Limb (tissue), 2 donors: ENCODE results near the gene MAD2L1.
"Not testable (repeated sequence)": the region's sequence is repeated elsewhere in the genome, so short reads cannot be mapped to it uniquely, and the experiment has no call there.

Experiments used
- DNase-seq, 2 donors: peaks; one replicate each; pipeline ENCODE4 v3.0.0-alpha.2; 2016; ENCODE audit errors: extremely low spot score in 2 of 2

The MAD2L1 gene

DNA sequence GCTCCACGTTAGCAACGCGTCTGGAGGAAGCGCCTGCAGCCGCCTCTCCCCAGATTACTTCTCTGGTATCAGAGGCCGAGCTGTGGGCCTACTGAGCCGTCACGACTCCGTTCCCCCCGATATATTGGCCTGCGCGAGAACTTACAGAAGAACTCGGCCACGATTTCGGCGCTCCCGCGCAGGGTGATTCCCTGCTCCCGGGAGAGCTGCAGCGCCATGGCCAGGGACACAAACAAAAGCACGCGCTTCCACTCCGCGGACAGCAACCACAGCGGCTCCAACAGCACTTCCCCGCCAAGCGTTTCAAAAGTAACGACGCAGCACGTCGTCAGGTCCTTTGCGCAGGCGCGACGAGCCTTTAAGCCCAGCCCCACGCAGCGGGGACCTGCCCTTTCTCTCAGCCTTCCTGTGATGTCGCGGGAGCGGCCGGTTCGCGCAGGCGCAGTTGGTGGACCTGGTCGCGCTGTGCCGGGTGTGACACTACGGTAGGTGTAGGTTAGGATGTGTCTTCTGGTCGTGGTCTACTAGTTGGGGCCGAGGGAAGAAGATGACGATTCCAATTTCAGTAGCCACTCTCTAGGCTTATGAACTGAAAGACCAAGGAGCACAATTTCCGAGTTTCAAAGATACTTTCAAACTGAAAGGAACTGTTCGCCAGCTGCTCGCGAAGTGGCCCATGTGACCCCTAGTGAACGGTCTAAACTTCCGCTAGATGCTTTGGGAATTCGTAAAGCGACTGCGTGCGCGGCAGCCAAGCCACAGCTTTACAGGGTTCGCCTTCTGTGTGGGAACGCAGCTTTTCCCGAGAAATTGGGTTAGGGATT, at the start of gene MAD2L1:
TSS of gene MAD2L1 (minus strand) at position 332 of the 824 bp plus-strand sequence. CDS start at position 218, 114 bp downstream.
- peak; percentile 98 to 99 for DNase-seq

DNA sequence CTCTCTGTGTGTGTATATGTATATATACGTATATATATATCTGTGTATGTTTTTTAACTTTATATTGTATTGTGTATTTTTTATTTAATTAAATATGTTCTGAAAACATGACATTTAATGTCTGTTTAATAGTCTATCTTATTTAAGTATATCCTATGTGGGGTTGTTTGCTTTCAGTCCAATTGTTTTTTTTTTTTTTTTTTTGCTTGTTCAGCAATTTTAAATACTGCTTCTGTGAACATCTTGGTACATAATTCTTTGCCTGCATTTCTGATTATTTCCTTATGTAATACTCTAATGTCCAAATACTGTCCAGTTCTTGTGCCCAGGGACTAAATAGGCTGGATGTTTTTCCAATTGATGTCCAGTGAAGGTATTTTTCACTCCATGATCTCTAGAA, 45.1 kb upstream of the MAD2L1 start:
- no peak for DNase-seq

DNA sequence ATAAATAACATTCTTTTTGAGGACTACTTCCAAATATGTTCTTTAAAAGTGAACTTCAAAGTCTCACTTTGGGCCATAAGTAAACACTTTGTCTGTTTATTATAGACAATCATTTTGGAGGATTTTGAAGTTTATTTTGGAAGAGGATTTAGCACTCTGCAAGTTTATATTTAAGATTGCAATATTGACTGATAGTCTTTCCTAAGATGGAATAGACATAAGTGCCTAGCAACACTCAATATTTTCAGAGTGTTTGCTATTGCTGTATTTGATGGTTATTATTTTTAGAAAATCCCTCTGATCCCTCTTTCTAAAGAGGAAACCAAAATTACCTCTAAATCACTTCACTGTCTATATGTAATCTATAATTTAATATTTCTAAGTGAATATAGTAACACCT, 42.8 kb upstream of the MAD2L1 start:
- DNase-seq, result no peak

DNA sequence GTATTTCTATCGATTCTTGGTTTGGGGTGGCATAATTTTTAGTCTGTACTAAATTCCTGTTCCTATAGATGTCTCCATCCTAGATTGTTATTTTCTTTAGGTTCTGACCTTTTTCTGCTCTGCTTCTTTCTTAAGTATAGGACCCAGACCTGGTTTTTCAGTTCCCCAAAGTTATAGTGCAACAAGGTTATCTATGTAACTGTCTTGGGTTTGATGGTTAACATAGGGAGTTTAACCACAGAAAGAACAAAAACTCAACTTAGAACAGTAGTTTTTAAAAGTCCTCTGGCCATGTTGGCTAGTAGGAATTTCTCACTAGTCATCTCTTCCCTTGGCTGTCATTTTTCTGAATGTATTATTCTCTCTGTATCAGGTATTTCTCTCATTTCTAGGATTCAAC, 38.8 kb upstream of the MAD2L1 start:
- no peak for DNase-seq

DNA sequence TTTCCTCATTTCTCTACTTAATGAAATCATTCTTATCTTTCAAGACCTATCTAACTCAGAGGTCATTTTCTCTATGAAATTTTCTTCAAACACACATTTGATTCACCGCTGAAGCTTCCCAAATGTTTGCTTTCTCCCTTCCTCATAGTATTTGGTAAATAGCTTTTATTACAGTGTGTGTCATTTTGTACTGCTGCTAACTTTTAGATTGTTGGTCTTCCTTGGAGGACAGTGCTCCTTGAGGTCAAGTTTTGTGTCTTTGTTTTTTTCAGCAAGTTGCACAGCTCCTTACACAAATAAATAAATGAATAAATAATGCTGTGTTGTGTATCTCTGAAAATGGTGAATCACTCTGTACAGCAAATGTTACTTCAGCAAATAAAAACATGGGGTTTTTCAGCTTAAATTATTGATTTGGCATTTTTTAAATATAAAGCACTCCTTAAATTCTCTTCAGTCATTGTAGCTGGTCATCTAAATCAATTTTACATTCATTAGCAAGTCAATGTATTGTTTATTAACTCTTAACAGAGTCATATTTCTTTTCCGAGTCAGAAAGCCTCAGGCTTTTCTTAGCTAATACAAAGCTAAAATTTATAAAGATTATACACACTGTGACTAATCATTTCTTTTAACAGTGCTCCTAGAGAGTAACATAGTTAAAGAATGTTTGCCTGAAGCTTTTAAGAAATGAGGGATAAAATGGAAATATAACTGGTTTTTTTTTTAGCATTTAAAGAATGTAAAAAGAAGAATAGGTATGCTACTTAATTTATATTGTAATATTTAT, 30.1 kb upstream of the MAD2L1 start:
- DNase-seq, result no peak

DNA sequence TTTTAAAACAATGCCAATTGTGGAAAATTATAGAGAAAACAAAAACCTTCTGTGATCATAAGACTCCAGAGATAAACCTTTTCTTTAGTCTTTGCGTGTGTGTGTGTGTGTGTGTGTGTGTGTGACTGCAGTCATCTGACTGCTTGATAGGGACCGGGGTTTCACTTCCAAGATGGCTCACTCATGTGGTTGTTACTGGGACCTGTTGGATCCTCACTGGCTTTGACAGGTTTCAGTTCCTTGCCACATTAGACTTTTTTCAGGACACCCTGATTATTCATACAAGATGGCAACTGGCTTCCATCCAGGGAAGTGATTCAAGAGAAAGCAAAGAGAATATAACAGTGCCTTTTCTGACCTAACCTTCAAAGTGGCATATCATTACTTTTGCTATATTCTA, 21.9 kb upstream of the MAD2L1 start:
- no peak for DNase-seq

DNA sequence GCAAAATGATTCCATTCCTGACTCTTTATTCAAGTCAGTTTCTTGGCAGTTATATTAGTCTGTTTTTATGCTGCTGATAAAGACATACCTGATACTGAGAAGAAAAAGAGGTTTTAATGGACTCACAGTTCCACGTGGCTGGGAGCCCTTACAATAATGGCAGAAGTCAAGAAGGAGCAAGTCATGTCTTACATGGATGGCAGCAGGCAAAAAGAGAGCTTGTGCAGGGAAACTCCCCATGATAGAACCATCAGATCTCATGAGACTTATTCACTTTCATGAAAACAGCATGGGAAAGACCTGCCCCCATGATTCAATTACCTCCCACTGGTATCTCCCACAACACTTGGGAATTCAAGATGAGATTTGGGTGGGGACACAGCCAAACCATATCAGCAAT, 21.4 kb upstream of the MAD2L1 start:
- DNase-seq, result not testable (repeated sequence)

DNA sequence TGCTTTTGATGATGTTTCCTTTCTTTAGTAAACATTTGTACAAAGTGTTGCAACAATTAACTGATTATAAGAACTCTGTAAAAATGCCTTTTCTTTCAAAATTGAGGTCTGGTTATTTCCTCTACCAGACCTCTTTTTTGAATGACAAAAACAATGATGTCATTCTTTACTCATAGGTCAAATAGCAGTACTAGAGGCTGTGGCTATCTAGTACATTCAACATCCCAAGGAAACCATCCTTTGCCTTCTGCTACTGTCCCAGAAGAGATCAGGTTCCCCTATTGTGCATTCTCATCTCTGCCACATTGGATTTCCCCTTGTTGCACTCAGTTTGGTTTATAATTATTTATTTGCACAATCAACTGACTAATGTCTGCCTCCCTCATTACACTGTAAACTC, 19.1 kb upstream of the MAD2L1 start:
- DNase-seq, result no peak

DNA sequence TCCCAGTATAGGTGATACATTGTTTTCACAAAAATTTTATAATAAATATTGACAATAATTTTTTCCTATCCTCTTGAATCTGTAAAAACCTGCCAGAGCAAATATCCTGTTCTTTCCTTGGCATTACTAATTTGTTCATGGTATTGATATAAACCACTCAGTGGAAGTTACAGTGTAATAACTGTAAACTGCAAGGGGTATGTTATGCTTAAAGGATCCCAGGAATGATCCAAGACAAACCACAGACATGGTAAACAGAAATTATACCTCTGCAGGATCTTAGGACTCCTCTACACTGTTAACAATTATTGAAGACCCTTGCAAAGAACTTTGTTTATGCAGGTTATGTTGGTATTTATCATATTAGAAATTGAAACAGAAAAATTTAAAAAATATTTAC, 17.7 kb upstream of the MAD2L1 start:
- DNase-seq, result no peak

DNA sequence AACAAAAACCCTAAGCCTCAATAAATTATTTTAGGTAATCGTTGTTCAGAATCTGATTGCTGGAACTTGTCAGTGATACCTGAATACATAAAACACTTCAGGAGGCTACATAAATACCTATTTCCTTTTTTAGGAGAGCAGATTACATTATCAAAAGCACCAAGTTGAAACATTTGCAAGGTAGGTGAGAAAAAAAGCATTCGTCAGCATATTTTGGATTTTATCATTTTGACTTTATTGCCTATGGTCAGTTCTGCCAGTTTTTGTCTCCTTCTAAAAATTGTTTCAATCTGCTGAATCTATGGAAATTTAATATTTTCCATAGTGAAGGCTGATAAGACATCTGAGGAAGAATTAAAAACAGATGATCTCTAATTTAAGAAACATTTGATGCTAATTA, 16.5 kb upstream of the MAD2L1 start:
- no peak for DNase-seq

DNA sequence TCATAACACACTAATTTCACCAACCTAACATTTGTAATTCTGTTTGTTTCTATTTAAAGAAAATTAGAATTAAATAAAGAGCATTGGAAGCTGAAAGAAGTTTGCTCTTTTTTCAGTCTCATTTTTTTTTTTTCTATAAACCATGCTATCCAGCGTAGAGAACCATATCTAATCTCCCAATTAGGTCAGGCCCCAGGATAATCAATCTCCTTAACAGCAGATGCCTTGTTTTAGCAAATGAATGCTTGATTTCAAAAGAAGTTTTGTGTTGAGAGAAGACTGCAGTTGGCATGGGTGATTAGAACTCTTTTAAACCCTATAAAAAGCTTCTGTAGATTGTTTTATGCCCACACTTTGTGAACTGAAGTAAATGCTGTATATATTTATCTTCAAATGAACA, 15.6 kb upstream of the MAD2L1 start:
- no peak for DNase-seq

DNA sequence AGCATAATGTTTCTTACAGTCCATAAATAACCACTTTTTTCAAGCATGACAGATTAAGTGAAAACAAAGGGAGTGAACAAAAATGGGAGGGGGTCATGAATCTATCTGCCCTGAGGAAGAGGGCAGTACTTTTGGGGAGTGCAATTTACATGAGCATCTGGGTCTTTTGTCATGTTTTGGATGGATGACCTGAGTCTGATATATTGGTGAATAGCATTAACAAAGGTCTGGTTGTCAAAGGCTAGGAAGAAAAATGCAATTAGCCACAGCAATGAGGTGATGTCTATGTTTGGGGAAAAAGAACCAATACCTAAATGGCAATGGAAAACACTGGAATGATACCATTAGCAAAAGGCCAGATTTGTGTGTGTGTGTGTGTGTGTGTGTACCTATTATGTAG, 15.1 kb upstream of the MAD2L1 start:
- no peak for DNase-seq

DNA sequence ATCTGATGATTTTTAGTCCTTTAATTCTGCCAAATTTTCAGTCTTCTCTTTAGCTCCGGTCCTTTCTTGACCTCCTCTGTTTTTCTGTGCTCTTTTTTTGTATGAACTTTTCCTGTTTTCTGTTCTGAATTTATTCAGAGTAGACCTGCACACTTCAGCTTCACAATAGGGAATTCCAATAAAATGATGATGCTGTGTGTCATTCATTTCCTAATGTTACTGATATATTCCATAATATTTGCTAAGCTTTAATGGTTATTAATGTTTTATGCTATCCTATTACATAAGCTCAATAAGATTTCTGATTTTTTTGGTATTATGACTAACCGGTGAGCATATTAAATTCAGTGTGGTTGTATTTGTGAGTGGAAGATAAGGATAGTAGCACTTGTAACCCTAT, 13.9 kb upstream of the MAD2L1 start:
- no peak for DNase-seq

DNA sequence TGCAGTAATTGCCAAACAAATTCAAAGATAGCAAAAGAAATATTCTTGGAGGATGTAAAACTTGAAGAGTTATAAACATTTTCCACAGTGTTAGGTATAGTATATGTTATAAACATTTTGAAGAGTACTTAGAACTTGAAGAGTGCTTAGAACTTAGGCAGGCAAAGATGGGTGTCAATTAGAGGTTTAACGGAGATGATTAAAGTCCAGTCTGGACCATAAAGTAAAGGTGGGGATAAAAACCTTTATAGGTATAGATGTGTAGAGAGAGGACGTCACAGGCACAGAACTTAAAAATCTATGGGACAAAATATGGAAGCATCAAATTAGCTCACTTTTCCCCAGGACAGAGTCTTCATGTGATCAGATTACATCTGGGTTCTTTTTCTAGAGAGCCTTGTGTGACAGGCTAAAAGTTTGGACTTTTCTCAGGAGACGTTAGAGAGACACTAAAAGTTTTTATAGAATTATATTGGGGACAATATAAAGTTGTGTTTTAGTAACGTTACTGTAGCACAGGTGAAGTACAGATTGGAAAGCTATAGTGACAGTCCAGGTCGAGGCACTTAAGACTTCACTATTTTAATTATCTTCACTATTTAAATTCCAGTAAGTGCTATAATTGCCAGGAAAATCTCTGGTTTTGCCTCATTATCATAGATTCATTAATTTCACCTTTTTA, 13.3 kb upstream of the MAD2L1 start:
- DNase-seq, result no peak

DNA sequence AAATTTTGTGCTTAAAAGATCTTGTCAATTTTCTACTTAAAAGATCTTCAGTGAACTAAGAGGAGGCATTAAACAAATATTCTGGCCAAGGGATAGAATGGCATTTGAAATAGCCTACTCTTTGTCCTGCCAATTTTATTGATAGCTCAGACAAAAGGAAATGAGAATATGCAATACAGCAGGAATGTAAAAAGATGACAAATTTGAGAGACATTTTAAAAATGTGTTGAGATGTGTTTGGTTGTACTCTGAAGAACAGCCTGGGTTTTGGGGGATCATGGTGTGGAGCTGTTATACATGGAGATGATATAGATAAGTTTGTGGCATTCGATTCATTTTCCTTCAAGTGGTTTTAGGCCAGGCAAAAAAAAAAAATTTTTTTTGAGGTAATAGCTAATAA, 11.6 kb upstream of the MAD2L1 start:
- no peak for DNase-seq

DNA sequence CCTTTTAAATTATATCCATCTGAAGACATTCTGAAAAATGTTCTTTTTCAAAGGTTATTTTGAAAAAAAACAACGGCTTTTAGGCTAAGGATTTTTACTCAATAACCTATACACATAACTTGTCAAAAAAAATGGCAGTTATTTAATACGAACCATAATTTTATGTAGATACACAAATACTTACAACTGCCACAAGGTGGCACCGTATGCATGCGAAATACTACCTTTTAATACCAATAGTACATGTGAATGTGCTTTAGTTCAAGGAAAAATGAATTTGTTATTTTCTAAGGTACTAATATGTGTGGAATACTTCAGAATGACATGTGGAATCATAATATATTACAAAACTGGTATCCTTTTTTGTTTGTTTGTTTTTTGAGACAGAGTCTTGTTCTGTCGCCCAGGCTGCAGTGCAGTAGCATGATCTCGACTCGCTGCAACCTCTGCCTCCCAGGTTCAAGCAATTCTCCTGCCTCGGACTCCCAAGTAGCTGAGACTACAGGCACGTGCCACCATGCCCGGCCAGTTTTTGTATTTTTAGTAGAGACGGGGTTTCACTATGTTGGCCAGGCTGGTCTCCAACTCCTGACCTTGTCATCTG, 4.6 kb upstream of the MAD2L1 start:
- peak; percentile 50 to 76 for DNase-seq

DNA sequence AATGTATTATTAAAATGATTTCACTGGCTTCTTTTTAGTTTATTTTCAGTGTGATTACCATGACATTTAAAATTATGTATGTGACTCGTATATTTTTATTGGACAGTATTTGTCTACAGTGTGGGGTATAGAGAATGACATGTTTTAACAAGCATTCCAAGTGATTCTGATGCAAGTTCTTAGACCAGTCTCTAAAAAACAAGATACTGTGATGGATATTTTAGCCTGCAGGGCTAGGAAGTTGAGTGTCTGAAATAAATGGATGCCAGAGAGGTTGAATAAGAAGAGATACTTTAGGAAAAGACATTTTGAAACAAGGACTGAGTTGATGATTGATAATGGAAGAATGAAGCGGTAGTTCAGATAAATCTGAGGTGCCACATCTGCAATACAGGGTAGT, 3.5 kb upstream of the MAD2L1 start:
- DNase-seq, result no peak

DNA sequence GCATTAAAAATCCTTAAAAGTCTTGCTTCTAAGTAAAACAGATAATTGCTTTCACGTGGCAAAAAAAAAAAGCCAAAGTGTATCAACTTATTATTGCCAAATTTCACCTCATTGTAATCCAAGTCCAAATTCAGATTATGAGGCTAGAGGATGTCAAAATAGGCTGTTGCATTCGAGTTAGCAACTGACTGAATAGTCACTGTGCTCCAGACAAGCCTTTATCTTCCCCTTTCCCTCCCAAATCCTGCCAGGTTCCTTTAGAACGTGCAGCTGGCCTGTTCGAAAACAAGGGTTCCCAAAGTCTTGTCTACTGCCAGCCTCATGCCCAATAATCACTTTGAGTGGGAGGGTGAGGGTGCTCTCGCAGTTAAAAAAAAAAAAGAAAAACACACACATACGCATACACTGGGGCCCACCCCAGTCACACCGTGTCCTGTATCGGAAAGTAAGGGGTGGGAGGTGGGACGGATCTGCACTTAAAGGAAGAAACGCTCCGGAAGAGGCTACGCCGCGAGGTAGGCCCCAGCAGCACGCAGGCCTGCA, 603 bp downstream of the MAD2L1 start:
- no peak for DNase-seq

DNA sequence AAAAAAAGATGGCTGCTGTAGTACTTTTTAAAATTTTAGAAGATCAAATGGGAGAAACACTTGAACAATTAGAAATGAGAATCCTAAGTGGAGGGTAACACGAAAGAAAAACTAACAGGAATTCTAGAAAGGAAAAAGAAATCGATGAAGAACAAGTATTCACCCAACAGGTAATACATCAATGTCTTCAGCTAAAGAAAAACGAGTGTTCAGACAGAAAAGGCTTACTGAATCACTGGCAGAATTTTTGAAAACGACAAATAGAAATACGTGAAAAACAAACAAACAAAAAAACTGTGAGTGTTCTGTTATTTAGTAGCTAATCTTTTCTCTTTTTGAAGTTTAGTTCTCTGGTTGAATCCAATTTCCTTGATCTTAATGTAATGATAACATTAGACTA, 1.8 kb downstream of the MAD2L1 start:
- no peak for DNase-seq

DNA sequence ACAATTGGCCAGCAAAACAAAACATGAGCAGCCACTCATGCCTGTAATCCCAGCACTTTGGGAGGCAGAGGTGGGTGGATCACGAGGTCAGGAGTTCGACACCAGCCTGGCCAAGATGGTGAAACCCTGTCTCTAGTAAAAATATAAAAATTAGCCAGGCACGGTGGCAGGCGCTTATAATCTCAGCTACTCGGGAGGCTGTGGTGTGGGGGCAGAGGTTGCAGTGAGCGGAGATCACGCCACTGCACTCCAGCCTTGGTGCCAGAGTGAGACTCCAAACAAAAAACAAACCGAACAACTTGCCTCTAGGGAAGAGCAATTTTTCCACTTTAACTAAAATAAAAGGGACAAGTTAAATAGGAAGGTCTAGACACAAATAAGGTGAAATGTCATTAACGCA, 2.9 kb downstream of the MAD2L1 start:
- DNase-seq, result not testable (repeated sequence)

DNA sequence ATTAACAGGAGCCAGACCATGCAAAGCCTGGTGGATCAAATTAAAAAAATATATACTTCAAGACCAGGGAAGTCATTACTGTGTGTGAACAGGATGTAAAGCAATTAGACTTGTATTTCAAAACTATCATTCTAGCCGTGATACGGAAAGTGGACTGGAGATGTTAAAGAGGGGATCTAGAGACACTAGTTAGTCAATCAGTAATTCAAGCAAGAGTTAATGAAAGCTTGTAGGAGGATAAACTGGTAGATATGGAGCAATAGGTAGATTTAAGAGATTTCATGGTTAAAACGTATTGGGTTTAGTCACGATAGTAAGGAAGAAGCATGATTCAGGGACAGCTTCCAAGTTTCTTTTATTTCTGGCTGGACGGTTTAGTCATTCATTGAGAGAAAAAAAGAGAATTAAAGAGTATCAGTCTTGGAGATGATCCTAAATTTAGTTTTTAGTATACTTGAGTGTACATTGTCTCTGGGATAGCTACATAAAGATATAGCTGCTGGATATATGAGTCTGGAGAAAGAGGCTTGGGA, 3.9 kb downstream of the MAD2L1 start:
- DNase-seq, result no peak
